ENCODE results near the gene SAMD4A. TPM values are rescaled to one million over a fixed set of nuclear protein-coding genes. Genes with fewer than 3 reads are reported as not detected.

Gene SAMD4A
- total RNA-seq, 1 donor from 2014 or later, result 66.0 TPM

DNA sequence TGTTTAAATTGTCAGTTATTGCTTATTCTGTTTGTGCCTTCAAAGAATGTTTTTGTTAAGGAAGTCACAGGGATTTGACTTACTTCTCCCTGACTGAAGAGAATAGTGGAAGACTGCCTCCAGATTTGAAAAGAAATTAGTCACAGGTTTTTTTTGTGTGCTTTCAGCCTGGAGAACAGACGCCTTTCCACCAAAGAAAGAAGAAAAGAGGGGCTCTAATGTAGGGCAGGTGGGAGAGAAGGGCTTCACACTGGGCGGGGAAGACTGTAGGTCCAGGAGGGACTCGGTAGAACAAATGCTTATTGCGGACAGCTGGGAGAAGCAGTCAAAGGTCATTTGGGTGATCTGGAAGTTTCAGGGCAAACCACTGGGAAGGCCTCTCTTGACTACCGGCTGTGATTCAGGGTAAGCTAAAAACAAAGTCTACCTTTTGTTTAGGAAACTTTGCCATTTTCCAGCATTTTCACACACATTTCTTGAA is 76.8 kb downstream of the SAMD4A start:
- DNase-seq (ENCODE audit: low spot score in 2 of 2), result no peak
- no peaks in the 10 kb centered on the region for H3K27me3 ChIP-seq
- intact Hi-C loops (cut with DNase I), result no loop called here
- peaks cover 3 to 31% of the 10 kb centered on the region in 2 donors for H3K4me1 ChIP-seq
- H3K27ac ChIP-seq, result peak overlapping the region; percentile 0 to 27
- TF ChIP-seq, protein P1, sequence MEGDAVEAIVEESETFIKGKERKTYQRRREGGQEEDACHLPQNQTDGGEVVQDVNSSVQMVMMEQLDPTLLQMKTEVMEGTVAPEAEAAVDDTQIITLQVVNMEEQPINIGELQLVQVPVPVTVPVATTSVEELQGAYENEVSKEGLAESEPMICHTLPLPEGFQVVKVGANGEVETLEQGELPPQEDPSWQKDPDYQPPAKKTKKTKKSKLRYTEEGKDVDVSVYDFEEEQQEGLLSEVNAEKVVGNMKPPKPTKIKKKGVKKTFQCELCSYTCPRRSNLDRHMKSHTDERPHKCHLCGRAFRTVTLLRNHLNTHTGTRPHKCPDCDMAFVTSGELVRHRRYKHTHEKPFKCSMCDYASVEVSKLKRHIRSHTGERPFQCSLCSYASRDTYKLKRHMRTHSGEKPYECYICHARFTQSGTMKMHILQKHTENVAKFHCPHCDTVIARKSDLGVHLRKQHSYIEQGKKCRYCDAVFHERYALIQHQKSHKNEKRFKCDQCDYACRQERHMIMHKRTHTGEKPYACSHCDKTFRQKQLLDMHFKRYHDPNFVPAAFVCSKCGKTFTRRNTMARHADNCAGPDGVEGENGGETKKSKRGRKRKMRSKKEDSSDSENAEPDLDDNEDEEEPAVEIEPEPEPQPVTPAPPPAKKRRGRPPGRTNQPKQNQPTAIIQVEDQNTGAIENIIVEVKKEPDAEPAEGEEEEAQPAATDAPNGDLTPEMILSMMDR (IDR thresholded peaks at IDR 0.05), result no peak
- no peaks in the 10 kb centered on the region for H3K9me3 ChIP-seq
- H3K4me3 ChIP-seq, result no peak overlapping the region
- H3K36me3 ChIP-seq, result no peaks in the 10 kb centered on the region

DNA sequence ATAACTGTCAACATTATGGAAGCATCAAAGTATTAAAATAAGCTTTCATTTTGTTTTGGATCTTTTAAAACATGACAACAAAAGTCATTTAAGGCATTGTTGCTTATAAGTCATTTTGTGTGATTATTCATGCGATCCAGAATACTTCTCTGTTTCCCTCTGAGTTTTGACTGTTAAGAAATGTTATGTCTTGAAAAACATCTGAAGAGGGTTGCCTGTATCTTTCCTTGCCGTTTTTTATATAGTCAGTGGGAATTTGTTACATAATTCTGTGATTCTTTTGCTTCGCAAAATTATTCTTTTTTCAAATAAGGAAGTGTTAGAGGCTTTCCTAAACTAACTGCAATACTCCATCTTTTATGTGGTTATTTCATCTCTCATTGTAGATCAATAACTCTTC is 78.7 kb downstream of the SAMD4A start:
- Histone ChIP-seq H3K9me3 (no peaks in the 10 kb centered on the region), H3K4me3 (no peak overlapping the region), H3K36me3 (no peaks in the 10 kb centered on the region), H3K27ac (peak overlapping the region in 1 of 2 donors; percentile 48), H3K4me1 (peaks cover 3 to 38% of the 10 kb centered on the region in 2 donors), H3K27me3 (no peaks in the 10 kb centered on the region)
- intact Hi-C loops (cut with DNase I), result no loop called here
- TF ChIP-seq, protein P1 (IDR thresholded peaks at IDR 0.05), result no peak
- no peak for DNase-seq (ENCODE audit: low spot score in 2 of 2)

DNA sequence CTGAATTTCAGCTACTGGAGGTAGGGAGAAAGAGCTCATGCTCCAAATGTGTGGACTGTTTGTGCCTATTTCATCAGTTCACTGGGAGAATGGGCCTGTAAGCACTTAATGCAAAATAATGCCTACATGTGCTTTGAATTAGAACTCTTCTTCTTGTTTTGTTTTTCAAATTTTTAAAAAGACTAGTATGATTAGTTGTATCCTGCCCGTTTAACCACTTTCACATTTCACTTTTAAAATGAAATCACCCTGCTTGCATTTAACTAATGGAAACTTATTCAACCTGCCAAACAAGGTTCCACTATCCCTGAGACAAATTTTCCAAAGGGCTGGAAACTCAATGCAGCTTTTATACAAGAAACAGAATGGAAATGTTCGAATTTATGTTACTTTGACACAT is 79.7 kb downstream of the SAMD4A start:
- H3K4me3 ChIP-seq, result no peak overlapping the region
- peak overlapping the region; percentile 46 to 48 for H3K27ac ChIP-seq
- no peak for DNase-seq (ENCODE audit: low spot score in 2 of 2)
- peaks cover 3 to 46% of the 10 kb centered on the region in 2 donors for H3K4me1 ChIP-seq
- no peaks in the 10 kb centered on the region for H3K9me3 ChIP-seq
- TF ChIP-seq, protein P1 (IDR thresholded peaks at IDR 0.05), result no peak
- no peaks in the 10 kb centered on the region for H3K27me3 ChIP-seq
- no peaks in the 10 kb centered on the region for H3K36me3 ChIP-seq
- intact Hi-C loops (cut with DNase I), result no loop called here

DNA sequence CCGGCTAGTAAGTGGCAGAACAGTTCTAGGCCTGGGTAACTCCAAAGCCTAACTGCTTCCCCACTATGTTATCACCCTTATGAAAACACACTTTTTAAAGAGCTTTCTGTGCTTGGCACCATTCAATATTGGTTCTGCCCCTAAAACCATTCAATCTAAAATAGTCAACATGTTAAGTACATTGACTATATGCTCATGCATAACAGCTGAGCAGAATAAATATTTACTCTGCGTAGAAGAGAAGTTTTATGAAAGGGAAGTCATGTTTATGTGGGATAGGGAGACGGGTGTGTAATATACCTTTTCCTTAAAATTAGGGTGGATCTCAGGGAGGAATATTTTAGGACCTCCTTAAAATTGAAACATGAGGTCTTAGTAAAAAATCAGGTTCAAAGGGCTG is 80.5 kb downstream of the SAMD4A start:
- peak overlapping the region in 1 of 2 donors; percentile 48 for H3K27ac ChIP-seq
- no peak overlapping the region for H3K4me3 ChIP-seq
- intact Hi-C loops (cut with DNase I), result no loop called here

DNA sequence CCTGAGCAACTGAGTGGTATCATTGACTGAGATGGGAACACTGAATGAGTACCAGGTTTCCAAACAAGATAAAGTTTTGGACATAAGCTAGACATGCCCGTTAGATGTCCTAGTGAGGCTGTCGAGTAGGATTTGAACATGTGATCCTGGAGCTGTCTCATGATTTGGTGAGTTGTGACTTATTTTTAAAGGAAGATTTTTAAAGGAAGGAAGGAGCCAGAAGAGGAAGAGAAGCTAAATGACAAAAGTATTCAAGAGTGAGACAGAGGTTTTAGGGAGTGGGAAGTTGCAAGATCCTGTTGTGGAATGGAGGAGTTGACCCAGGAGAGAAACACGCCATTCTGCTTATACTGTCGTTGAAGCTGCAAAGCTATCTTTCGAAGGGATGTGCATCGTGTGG is 82.1 kb downstream of the SAMD4A start:
- no peaks in the 10 kb centered on the region for H3K36me3 ChIP-seq
- no peak for DNase-seq (ENCODE audit: low spot score in 2 of 2)
- TF ChIP-seq, protein P1 (IDR thresholded peaks at IDR 0.05), result no peak
- H3K9me3 ChIP-seq, result no peaks in the 10 kb centered on the region
- peak overlapping the region; percentile 86 to 90 for H3K27ac ChIP-seq
- H3K4me3 ChIP-seq, result no peak overlapping the region
- H3K27me3 ChIP-seq, result no peaks in the 10 kb centered on the region
- peaks cover 3 to 56% of the 10 kb centered on the region in 2 donors for H3K4me1 ChIP-seq
- intact Hi-C loops (cut with DNase I), result no loop called here

More for the DNA sequence above, 80.5 kb downstream of the SAMD4A start:
- DNase-seq (ENCODE audit: low spot score in 2 of 2), result no peak
- Histone ChIP-seq H3K9me3 (no peaks in the 10 kb centered on the region), H3K27me3 (no peaks in the 10 kb centered on the region), H3K4me1 (peaks cover 3 to 50% of the 10 kb centered on the region in 2 donors), H3K36me3 (no peaks in the 10 kb centered on the region)
- TF ChIP-seq, protein P1 (IDR thresholded peaks at IDR 0.05), result no peak
